Esophagus squamous epithelium (tissue), 4 donors: ENCODE results near the gene SUPT20HL2.

ENCODE experiments used
- CTCF ChIP-seq, 6 experiments: fragments of 450-650 bp in 4 of 6; fragments of 200-600 bp in 2 of 6; sonication (generic) in 2 of 6; IDR thresholded peaks; one replicate each; pipeline ENCODE4 v1.5.1; 2016 to 2019; ENCODE audit warnings: antibody characterized with exemption in 6 of 6, mild to moderate bottlenecking in 4 of 6, moderate library complexity in 4 of 6
- POLR2A ChIP-seq, 4 donors: fragments of 450-650 bp; IDR thresholded peaks; one replicate each; pipeline ENCODE4 v1.6.1; 2017; ENCODE audit warnings: antibody characterized with exemption in 4 of 4, mild to moderate bottlenecking in 4 of 4, moderate library complexity in 3 of 4

GRCh38 chrX:24301060-24301459 lies 12.8 kb downstream of the SUPT20HL2 start:
- TF ChIP-seq CTCF (IDR thresholded peaks at IDR 0.05), result no peak
- no peak for TF ChIP-seq POLR2A (IDR thresholded peaks at IDR 0.05)
